GM19438 (cell line): ENCODE data around the gene MYMK.

Source experiments
- ATAC-seq: cut with Tn5 transposase; IDR thresholded peaks from one replicate; pipeline ENCODE4 v1.9.1; 2021; ENCODE audit warnings: low read depth; ENCODE audit not compliant: unreplicated experiment

Gene MYMK

GRCh38 chr9:133471551-133472276 is 53.0 kb downstream of the MYMK start:
- ATAC-seq, result no peak

- no peak for ATAC-seq
These were observed 53.8 kb downstream of the MYMK start for GRCh38 chr9:133470988-133471387.

GRCh38 chr9:133470427-133470924 is 54.3 kb downstream of the MYMK start:
- no peak for ATAC-seq

GRCh38 chr9:133468777-133469421 is 55.9 kb downstream of the MYMK start:
- ATAC-seq, result no peak

- no peak for ATAC-seq
These were observed 56.4 kb downstream of the MYMK start for GRCh38 chr9:133468374-133468773.

- no peak for ATAC-seq
These were observed 57.7 kb downstream of the MYMK start for GRCh38 chr9:133467101-133467500.

GRCh38 chr9:133465984-133466383 is 58.8 kb downstream of the MYMK start:
- no peak for ATAC-seq

- ATAC-seq, result no peak
These were observed 60.1 kb downstream of the MYMK start for GRCh38 chr9:133464638-133465037.
